Amniotic epithelial cell (primary cell): ENCODE data around the gene TMCO4.

Experiments
- DNase-seq: peaks from one replicate; pipeline ENCODE4 v3.0.0-alpha.2; 2010; ENCODE audit warnings: low read depth

Gene TMCO4

DNA sequence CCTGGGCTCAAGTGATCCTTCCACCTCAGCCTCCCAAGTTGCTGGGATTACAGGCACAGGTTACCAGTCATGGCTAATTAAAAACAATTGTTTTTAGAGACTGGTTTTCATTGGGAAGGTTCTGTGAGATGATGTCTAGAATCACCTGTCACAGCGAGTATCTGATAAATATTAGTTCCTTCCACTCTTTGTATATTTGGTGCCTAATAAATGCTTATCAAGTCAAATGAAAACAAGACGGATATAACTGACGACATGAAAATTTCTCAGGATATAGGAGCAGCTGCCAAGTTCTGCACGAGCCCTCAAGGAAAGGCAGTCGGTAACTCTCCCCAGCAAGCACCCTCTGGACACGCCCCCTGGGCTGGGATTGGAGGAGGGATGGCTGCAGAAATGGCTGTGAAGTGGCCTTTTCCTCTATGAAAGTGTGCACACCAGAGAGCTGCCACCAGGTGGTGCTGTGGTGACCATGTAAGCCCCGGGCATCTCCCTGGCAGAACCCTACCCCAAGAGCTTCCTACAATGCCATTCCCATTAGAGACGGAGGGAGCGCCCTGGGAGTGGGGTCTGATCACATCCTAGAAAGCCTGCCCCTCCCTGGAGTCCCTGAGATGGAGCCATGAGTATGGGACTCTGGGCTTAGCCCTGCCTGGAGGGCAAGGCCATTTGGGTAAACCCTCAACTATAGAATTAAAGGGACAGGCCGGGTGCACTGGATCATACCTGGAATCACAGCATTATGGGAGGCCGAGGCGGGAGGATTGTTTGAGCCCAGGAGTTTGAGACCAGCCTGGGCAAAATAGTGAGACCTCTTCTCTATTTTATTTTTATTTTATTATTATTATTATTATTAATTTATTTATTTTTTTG is 84.1 kb downstream of the TMCO4 start:
- peak; percentile 93 for DNase-seq

DNA sequence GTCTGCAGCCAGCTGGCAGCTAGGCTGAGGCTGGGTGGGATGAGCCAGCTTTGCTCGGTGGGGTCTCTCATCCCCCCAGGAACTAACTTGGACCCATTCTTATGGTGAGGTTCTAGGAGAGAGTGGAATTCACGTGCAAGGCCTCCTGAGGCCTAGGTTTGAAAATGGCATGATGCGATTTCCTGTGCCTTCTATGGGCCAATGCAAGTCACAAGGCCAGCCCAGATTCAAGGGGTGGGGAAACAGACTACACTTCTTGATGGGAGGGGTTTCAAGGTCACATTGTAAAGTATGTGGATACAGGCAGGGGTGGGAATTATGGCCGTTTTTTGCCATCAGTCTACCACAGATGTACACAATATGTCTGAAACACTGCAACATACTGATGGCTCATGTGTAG is 86.8 kb downstream of the TMCO4 start:
- DNase-seq: no peak

DNA sequence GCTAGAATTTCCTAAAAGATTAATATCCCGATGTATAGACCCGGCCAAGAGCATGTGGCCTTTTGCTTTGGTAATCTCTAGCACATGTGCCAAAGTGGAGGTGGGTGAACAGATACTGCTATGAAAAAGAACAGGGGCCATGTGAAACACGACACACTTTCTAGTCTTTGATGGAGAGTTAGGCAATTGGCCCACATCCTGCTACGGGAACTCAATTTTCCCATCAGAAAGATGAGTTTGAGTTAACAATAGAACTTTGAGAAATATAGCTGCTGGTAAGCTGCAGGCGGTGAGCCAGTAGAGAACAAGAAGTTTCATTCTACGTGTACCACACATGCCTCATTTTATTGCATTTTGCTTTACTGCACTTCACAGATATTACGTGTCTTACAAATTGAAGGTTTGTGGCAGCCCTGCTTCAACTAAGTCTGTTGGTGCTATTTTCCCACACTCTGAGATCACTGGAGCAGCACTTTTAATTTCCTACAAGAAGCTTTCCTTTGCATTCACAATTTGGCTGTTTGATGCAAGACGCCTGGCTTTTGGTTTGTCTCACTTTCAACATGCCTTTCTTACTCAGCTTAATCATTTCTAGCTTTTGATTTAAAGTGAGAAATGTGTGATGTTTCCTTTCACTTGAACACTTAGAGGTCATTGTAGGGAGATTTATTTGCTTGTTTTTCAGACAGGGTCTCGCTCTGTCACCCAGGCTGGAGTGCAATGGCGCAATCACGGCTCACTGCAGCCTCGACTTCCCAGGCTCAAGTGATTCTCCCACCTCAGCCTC is 88.7 kb downstream of the TMCO4 start:
- DNase-seq: no peak

- DNase-seq: no peak
Observed at GRCh38 chr1:19709260-19709793, 90.4 kb downstream of the TMCO4 start.

- DNase-seq: no peak
Observed at GRCh38 chr1:19708567-19709110, 91.1 kb downstream of the TMCO4 start.

GRCh38 chr1:19706136-19706535 is 93.6 kb downstream of the TMCO4 start:
- no peak for DNase-seq

GRCh38 chr1:19705464-19705863 is 94.3 kb downstream of the TMCO4 start:
- DNase-seq: no peak

DNA sequence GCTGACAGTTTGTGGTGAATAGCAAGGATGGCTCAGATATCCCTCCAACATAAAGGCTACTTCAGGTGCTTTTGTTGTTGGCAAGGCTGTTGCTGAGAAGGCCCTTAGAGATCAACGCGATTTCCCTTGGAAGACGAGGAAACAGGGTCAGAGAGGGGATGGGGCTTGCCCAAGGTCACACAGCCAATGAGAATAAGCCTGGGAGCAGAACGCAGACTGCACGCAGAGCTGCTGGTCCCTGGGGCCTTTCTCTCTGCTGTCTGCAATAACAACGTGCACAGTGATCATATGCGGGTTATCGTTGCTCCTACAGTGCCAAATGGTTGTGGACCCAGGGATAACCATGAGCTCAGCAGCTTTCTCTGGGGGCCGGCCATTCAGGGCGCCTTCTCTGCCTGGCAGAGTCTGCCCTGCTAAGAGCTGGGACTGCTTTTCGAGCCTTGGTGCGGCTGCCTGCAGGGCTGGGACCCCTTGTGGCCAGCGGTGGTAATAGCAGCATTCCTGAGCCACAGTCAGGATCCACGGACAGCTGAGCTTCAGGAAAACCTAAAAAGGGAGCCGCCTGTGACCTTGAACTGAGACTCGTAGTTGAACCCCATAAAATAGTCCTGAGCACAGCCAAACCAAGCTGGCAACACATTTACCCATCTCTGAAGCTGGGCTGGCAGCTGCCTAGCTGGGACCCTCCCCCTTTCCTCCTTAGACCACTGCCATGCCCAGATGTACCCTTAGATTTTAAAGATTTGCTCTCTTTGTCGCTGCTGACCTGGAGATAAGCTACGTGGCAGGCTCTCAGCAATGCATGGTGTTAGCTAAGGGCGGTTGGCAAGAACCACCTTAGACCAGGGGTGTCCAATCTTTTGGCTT is 95.2 kb downstream of the TMCO4 start:
- peak; percentile 59 for DNase-seq

DNA sequence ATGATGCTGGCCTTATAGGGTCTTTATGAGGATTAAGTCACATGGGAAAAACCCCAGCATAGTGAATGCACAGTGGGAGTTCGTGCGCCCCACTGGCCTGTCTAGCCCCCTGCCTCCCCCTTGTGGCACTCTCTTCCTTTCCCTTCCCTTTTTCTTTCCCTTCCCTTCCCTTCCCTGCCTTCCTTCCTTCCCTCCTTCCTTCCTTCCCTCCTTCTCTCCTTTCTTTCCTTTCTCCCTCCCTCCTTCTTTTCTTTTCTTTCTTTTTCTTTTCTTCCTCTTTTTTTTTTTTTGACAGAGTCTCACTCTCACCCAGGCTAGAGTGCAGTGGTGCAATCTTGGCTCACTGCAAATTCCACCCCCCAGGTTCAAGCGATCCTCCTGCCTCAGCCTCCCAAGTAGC is 96.4 kb downstream of the TMCO4 start:
- no peak for DNase-seq

- DNase-seq: no peak
Observed at GRCh38 chr1:19700079-19700777, 99.5 kb downstream of the TMCO4 start.

GRCh38 chr1:19698181-19698580 is 101.5 kb downstream of the TMCO4 start:
- DNase-seq: no peak

DNA sequence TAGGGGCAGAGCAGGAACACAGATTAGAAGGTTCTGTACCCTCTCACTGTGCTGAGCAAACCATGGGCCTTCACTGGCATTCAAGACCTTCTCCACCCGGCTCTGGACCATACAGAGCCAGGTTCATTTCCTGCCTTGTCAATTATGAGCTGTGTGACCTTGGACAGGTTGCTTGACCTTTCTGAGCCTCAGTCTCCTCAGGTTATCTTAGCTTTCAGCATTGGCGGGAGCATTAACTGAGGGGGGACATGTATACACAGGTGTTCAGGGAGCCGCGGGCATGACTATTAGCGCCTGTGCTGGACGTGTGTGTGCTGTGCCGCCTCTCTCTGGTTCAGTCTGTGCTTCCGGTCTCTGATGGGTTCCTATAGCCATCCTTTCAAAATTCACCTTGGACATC is 102.9 kb downstream of the TMCO4 start:
- DNase-seq: no peak

DNA sequence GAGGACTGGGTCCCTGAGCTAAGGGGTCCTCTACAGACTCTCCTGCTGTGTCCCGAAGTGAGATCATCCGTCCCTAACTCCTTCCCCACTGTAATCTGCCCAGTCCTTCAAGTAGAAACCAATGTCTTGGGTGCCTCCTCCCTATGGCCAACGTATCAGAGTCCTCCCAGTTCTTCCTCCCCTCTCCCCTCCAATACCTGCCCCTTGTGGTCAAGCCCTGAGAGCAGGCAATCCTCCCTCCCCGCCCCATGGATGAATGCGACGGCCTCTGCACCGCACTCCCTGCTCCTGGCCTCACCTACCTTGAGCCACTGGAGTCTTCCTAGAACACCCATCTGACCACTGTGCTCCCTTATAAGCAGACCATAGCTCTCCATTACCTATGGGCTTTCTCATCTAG is 103.9 kb downstream of the TMCO4 start:
- no peak for DNase-seq

DNA sequence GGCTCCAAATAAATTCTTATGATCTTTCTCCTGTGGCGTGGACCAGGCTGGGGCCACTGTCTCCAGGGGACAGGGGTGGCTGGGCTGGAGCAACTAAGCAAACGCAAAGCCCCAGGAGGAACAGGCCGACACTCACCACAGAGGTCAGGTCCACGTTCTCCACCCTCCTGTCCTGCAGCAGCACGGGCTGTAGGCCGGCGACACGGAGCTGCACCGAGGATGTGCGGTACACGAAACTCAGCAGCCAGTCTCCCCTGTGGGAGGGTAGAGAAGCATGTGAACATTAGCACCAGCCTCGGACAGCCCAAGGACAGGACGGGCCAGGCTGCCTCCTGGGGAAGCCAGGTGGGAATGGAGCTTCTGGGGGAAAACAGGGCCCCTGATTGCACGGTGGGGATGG is 105.4 kb downstream of the TMCO4 start:
- no peak for DNase-seq

GRCh38 chr1:19690342-19690741 is 109.4 kb downstream of the TMCO4 start:
- DNase-seq: no peak

DNA sequence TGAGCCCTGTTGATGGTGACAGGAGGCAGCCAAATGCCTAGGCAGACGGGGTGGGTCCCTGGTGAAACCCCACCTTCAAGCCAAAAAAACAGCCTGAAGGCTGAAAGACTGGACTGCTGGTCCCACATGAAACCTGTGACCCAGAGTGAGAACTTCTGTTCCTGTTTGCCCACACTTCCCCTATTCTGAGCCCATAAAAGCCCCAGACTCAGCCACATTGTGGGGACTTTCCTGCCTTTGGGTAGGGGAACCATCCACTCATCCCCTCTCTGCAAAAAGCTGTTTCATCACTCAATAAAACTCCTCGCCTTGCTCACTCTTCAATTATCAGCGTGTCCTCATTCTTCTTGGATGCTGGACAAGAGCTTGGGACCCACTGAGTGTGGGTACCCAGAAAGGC is 109.9 kb downstream of the TMCO4 start:
- DNase-seq: no peak

- no peak for DNase-seq
Observed at GRCh38 chr1:19689085-19689757, 110.5 kb downstream of the TMCO4 start.

DNA sequence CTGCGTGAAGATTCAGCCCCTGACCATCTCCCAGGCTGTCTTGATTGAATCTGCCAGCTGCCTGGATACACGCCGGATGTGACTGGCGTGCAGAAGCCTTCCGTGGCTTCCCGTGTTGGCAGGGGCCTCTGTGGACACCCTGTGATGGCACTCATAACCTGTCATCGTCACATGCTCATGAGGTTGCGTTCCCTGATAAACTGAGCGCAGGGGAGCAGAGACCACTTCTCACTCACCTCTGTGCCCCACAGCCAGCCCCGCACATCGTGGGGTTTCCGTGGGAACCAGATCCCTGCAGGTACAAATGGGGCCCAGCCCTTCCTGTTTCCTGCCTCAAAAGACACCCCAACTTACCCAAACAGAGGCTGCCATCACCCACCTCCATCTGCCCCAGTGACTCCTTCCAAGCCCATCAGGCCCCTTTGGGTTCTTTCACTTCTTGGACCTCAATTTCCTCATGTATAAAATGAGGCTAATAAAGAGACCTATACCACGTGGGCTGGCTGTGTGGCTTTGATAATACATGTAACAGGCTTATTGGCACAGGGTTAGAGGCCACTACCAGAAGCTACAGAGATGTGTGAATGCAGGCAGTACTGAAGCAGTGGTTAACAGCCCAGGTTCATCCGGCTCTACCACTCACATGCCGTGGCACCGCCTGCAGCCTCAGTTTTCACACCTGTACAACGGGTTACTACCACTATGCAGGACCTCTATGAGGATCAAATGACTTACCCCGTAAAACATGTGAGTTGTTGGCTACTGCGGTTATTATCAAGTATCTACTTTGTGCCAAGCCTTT is 111.5 kb downstream of the TMCO4 start:
- DNase-seq: no peak

DNA sequence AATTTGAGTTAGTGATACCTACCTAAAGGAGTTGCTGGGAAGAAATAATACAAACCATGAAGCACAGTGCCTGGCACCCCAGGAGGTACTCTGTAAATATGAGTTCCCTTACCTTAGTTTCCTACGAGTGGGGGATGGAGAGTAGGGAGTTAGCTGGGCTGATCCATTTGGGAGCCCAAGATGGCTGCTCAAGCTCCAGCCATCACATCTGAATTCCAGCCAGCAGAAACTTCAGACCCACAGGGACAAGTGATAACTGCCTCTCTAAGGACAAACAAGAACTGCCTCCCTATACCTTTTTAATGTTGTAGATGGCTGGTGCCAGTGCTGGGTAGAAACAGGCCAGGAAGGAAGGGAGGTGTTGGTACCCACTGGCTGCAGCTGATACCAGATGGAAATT is 112.3 kb downstream of the TMCO4 start:
- no peak for DNase-seq

DNA sequence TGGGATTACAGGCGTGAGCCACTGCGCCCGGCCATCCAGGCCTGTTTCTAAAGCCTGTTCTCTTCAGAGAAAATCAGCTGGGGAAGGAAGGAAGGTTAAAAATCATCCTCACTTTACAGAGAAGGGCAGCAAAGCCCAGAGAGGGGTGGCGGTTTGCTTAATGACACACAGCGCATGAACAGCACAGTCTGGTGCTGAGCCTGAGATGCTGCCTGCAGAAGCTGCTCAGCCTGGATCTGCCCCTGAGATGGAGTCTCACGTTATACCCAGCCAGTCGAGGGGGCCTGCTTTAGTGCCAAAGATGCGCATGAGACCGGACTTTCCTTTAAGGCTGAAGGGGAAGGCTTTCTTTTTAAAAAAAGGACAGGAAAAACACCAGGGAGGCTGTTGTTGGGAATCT is 113.7 kb downstream of the TMCO4 start:
- no peak for DNase-seq
